Stimulated activated CD4-positive, alpha-beta T cell treated with anti-CD3 and anti-CD28 coated beads, Interleukin-2, amount 100 ng/mL, for 24 hours (primary cell): ENCODE results near the gene C2CD5.
"Not testable (repeated sequence)": the region's sequence is repeated elsewhere in the genome, so short reads cannot be mapped to it uniquely, and the experiment has no call there.

ENCODE experiments used
- DNase-seq, 2 donors: peaks; one replicate each; pipeline ENCODE4 v3.0.0-alpha.2; 2020

Gene C2CD5

GRCh38 chr12:22536346-22536945 is 7.9 kb downstream of the C2CD5 start:
- DNase-seq = no peak

- DNase-seq = no peak
Measured at GRCh38 chr12:22535478-22535877, 8.9 kb downstream of the C2CD5 start.

DNA sequence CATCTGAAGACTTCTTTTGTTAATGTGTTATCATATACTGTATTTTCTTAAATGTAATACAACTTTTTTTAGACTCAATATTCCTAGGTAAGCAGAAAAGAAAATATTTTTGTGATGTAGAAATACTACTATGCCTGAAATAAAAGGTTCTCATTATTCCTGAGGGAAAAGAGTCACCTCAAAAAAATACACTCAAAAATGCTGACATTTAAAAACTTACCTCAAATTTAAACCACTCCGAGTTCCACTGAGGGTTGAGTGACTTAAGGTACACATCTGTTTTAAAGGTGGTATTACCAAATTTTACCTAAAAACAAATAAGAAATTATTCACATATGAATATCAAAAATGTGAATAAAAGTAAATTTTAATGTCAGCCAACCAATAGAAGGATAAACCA is 9.3 kb downstream of the C2CD5 start:
- DNase-seq = no peak

GRCh38 chr12:22533155-22533554 is 11.2 kb downstream of the C2CD5 start:
- DNase-seq = no peak

- DNase-seq = no peak
Measured at GRCh38 chr12:22532317-22532716, 12.0 kb downstream of the C2CD5 start.

GRCh38 chr12:22531205-22531604 is 13.1 kb downstream of the C2CD5 start:
- DNase-seq = no peak

GRCh38 chr12:22529281-22530060 is 14.9 kb downstream of the C2CD5 start:
- DNase-seq = no peak

GRCh38 chr12:22527999-22528398 is 16.3 kb downstream of the C2CD5 start:
- no peak for DNase-seq

DNA sequence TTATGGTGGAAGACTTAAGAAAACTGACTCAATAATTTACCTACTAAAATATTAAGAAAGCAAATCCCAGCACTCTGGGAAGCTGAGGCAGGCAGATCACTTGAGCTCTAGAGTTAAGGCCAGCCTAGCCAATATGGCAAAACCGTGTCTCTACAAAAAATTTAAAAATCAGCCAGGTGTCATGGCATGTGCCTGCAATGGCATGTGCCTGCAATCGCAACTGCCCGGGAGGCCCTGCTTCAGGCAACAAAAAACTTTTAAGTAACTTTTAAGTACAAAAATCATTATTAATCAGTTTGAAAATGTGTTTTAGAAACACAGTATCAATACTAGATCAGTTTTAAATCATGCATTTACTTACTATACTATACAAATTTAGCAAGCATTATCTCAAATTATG is 17.5 kb downstream of the C2CD5 start:
- DNase-seq = no peak

- no peak for DNase-seq
Measured at GRCh38 chr12:22525426-22525825, 18.9 kb downstream of the C2CD5 start.

DNA sequence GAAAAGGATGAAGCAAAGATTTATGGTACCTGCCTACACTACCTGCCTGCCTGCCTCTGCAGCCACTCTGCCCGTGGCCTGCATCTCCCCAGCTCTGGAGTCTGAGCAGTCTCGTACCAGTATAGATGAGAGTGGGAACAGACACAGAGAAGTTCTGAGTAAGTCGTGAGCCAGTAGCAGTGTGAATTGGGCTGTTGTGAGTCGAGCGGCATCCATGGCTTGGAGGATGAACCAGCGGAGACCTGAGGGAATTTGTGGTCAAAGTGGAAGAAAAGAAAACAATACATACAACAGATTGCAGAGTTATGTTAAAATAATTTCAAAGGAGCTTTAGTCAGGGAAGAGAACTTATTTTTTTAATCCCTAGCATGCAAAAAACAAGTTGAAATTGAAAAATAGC is 25.3 kb downstream of the C2CD5 start:
- DNase-seq = no peak

DNA sequence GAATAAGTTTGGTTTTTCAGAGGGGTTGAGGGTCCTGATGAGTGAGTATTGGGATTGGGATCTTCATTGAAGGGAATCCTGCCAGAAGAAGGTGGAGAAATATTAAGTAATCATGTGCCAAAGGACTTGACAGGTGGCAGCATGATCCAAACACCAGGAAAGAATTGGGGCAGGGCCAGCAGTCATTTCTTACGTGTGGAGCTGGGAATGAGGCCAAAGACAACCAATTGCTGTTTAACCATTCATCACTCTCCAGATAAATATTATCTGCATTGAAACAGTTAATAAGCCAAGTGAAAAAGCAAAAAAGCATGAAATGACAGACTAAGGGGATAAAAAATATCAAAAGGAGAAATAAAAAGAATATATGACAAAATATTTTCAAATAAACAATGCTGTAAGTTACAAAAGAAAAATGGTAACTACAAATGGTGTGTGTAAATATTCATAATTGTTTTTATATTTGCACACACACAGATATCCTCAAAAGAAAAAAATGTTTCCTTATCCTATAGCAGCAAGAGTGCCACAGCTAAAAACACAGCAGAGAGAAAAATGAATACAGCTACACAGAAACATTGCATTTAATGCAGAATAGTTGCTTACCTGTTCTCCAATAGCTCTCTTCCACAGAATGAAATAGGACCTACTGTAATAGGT is 26.2 kb downstream of the C2CD5 start:
- DNase-seq = no peak

GRCh38 chr12:22514875-22515274 is 29.5 kb downstream of the C2CD5 start:
- no peak for DNase-seq

GRCh38 chr12:22505826-22506225 is 38.5 kb downstream of the C2CD5 start:
- DNase-seq = no peak

DNA sequence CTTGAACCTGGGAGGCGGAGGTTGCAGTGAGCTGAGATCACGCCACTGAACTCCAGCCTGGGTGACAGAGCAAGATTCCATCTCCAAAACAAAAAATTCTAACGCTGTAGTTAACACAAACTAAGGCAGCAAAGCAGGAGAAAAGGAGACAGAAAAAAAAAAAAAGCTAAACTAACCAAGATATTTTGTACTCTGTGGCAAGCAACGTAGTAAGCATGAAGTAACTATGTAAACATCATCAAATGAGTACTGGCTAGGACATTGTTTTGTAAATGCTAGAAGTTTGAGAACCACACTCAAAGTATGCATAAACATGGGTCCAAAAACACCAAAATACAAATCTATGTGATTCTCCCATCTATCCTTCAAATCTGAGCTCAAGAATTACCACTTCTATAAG is 44.2 kb downstream of the C2CD5 start:
- no peak for DNase-seq

GRCh38 chr12:22499445-22499844 is 44.9 kb downstream of the C2CD5 start:
- no peak for DNase-seq

GRCh38 chr12:22494319-22494718 is 50.0 kb downstream of the C2CD5 start:
- DNase-seq = no peak

DNA sequence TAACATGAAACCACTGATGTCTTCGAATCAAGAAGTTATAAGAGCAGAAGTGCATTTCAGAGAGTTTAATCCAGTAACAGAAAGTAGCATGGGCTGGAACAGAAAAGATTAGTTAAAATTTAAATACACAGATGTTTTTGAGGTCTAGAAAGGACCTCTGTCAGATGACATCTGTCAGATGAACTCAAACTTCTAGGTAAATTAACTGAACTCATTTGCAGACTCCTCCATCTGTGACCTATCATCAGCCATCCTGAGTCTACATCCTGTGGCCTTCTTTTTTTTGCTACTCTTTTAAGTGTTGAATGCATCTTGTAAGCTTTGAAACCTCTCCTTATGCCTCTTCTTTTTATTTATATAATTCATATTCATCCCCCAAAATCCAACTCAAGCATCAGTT is 53.3 kb downstream of the C2CD5 start:
- no peak for DNase-seq

DNA sequence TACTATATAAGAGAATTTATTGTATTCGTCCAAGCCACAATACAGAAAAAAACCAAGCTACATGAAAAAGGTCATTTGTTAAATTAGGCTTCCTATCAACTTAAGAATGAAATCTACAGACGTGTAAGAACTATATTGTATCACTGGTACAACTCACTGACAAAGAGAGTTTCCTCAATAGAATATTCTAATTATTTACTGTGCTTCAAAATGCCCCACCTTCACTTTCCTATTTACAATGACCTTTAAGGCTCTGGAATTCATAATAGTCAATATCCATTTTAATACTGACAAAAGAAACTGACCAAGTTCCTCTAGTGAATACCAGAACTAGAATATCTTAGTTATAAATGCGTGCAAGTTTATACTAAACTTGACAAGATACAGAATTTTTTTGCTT is 55.9 kb downstream of the C2CD5 start:
- DNase-seq = no peak

GRCh38 chr12:22487683-22488082 is 56.7 kb downstream of the C2CD5 start:
- DNase-seq = not testable (repeated sequence)

- DNase-seq = no peak
Measured at GRCh38 chr12:22481547-22482104, 62.7 kb downstream of the C2CD5 start.

- DNase-seq = not testable (repeated sequence)
Measured at GRCh38 chr12:22480814-22481213, 63.5 kb downstream of the C2CD5 start.

DNA sequence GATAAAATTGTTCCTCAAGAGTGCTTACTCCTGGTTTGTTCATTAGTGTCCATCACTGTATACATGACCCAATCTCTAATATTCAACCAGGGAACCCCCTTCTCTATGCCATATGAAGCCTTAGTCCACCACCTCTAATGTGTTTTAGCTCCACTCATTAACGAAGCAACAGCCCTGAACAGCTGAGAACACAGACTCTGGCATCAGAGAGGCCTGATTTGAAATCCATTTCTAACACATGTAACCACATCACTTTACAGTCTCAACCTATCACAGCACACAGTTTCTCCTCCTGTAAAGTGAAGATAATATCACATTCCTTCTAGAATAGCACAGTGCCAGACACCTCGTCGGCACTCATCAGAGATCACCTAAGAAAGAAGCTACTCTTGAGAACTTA is 64.3 kb downstream of the C2CD5 start:
- no peak for DNase-seq

GRCh38 chr12:22477894-22478287 is 66.5 kb downstream of the C2CD5 start:
- DNase-seq = no peak
